Breast epithelium (tissue), 3 donors: Measurements from ENCODE around the gene ATG16L2.

ENCODE experiments used
- CTCF ChIP-seq, 3 donors: fragments of 450-650 bp; IDR thresholded peaks; one replicate each; pipeline ENCODE4 v1.5.1; 2016 to 2017; ENCODE audit warnings: antibody characterized with exemption in 3 of 3, mild to moderate bottlenecking in 3 of 3, moderate library complexity in 3 of 3
- POLR2A ChIP-seq: fragments of 450-650 bp; IDR thresholded peaks from one replicate; pipeline ENCODE4 v1.6.1; 2016; ENCODE audit warnings: antibody characterized with exemption, mild to moderate bottlenecking, moderate library complexity
- POLR2AphosphoS5 ChIP-seq, 3 donors: sonication (generic); formaldehyde crosslinking; IDR thresholded peaks; one replicate each; pipeline ENCODE4 v1.6.1; 2017; ENCODE audit warnings: antibody characterized with exemption in 3 of 3

- TF ChIP-seq CTCF (IDR thresholded peaks at IDR 0.05) = no peak
- no peak for TF ChIP-seq POLR2A
- no peak for TF ChIP-seq POLR2AphosphoS5 (IDR thresholded peaks at IDR 0.05)
Measured at GRCh38 chr11:72789493-72790131, 24.6 kb upstream of the ATG16L2 start.
